Upper lobe of left lung (tissue), 6 donors: Measurements from ENCODE around the gene PDGFRB. TPM values are rescaled to one million over a fixed set of nuclear protein-coding genes. Genes with fewer than 3 reads are reported as not detected.

Experiments used
- ATAC-seq, 2 donors: fragments of 200-7000 bp; cut with Tn5 transposase; one replicate each; pipeline ENCODE4 v1.9.1; 2022; ENCODE audit warnings: mild to moderate bottlenecking in 2 of 2, moderate library complexity in 2 of 2; ENCODE audit not compliant: low FRiP score in 2 of 2
- DNase-seq, 2 donors: peaks; one replicate each; pipeline ENCODE4 v3.0.0-alpha.2; 2019 to 2020
- H3K27ac ChIP-seq, 4 donors: fragments of 200-600 bp; sonication (generic); one replicate each; pipeline ENCODE4 v1.5.1; 2016 to 2019
- H3K27me3 ChIP-seq, 4 donors: fragments of 200-600 bp; sonication (generic); one replicate each; pipeline ENCODE4 v1.5.1; 2017 to 2019
- H3K36me3 ChIP-seq, 4 donors: fragments of 200-600 bp; sonication (generic); one replicate each; pipeline ENCODE4 v1.5.1; 2016 to 2019
- H3K4me1 ChIP-seq, 4 donors: fragments of 200-600 bp; sonication (generic); one replicate each; pipeline ENCODE4 v1.5.1; 2018 to 2019
- H3K4me3 ChIP-seq, 4 donors: fragments of 200-600 bp; sonication (generic); one replicate each; pipeline ENCODE4 v1.5.1; 2017 to 2019; ENCODE audit warnings: mild to moderate bottlenecking in 2 of 4, moderate library complexity in 1 of 4
- H3K9me3 ChIP-seq, 4 donors: fragments of 200-600 bp; sonication (generic); one replicate each; pipeline ENCODE4 v1.5.1; 2018 to 2019
- CTCF ChIP-seq, 6 experiments: fragments of 450-650 bp in 4 of 6; fragments of 200-600 bp in 2 of 6; sonication (generic) in 2 of 6; IDR thresholded peaks; one replicate each; pipeline ENCODE4 v1.5.1; 2016 to 2019; ENCODE audit warnings: antibody characterized with exemption in 6 of 6
- EP300 ChIP-seq, 4 donors: sonication (generic); formaldehyde crosslinking; IDR thresholded peaks; one replicate each; pipeline ENCODE4 v1.5.1; 2017; ENCODE audit warnings: antibody characterized with exemption in 4 of 4, control low read depth in 2 of 4
- POLR2A ChIP-seq, 4 donors: fragments of 450-650 bp; IDR thresholded peaks; one replicate each; pipeline ENCODE4 v1.5.1; 2016 to 2017; ENCODE audit warnings: antibody characterized with exemption in 4 of 4, mild to moderate bottlenecking in 2 of 4
- POLR2AphosphoS5 ChIP-seq, 2 donors: sonication (generic); formaldehyde crosslinking; IDR thresholded peaks; one replicate each; pipeline ENCODE4 v1.5.1; 2017; ENCODE audit warnings: antibody characterized with exemption in 2 of 2
- WGBS, 2 donors: methylation state at CpG; one replicate each; pipeline ENCODE4 v1.1.5; 2017 to 2018; 5-methylcytosine and 5-hydroxymethylcytosine counted together
- total RNA-seq, 6 donors: library from RNA; depleted of rRNA in 4 of 6; stranded (reverse); fragments of >200 nt in 4 of 6; gene quantifications; one replicate each; pipeline versions ENCODE4 v1.1.0 to v1.2.1, GENCODE V29; 2016 to 2021
- donor health status: DM: no; HTN: no; CAD: no; lungs with moderate emphysema.
- donor health status: DM: no; HTN: yes; CAD: no; lungs with severe emphysema.

The PDGFRB gene
- total RNA-seq, 6 donors from 2014 or later, result 26.6 to 155 (median 81.5) TPM

- Histone ChIP-seq H3K36me3 (no peaks in the 10 kb centered on the region), H3K4me1 (peaks cover 0 to 6% (median 3%) of the 10 kb centered on the region in 4 donors), H3K9me3 (no peaks in the 10 kb centered on the region), H3K27me3 (peaks cover 0 to 12% (median 4%) of the 10 kb centered on the region in 4 donors), H3K4me3 (no peak overlapping the region), H3K27ac (no peak overlapping the region)
- WGBS, 2 donors, result 55 to 58% methylated on average over 3 to 4 of the region's 4 CpGs
- ATAC-seq, result no peak
- TF ChIP-seq CTCF (IDR thresholded peaks at IDR 0.05), result no peak
- TF ChIP-seq POLR2AphosphoS5 (IDR thresholded peaks at IDR 0.05), result no peak
- no peak for TF ChIP-seq EP300 (IDR thresholded peaks at IDR 0.05)
- TF ChIP-seq POLR2A (IDR thresholded peaks at IDR 0.05), result no peak
- DNase-seq, result no peak
Observed at GRCh38 chr5:150186897-150187296, 31.3 kb upstream of the PDGFRB start.

- peaks cover 0 to 12% (median 4%) of the 10 kb centered on the region in 4 donors for H3K27me3 ChIP-seq
- TF ChIP-seq POLR2AphosphoS5 (IDR thresholded peaks at IDR 0.05) (no peak), CTCF (IDR thresholded peaks at IDR 0.05) (no peak), EP300 (IDR thresholded peaks at IDR 0.05) (no peak), POLR2A (IDR thresholded peaks at IDR 0.05) (no peak)
- 83 to 100% methylated on average over 6 to 8 of the region's 8 CpGs for WGBS, 2 donors
- no peaks in the 10 kb centered on the region for H3K9me3 ChIP-seq
- no peak overlapping the region for H3K27ac ChIP-seq
- H3K4me3 ChIP-seq, result no peak overlapping the region
- H3K4me1 ChIP-seq, result peaks cover 0 to 6% (median 3%) of the 10 kb centered on the region in 4 donors
- H3K36me3 ChIP-seq, result no peaks in the 10 kb centered on the region
- DNase-seq, result no peak
- no peak for ATAC-seq
Observed at GRCh38 chr5:150186137-150186536, 30.5 kb upstream of the PDGFRB start.

- Histone ChIP-seq H3K9me3 (no peaks in the 10 kb centered on the region), H3K4me3 (no peak overlapping the region), H3K36me3 (no peaks in the 10 kb centered on the region), H3K27me3 (peaks cover 0 to 7% (median under 1%) of the 10 kb centered on the region in 4 donors), H3K27ac (no peak overlapping the region), H3K4me1 (peaks cover 3 to 7% (median 5%) of the 10 kb centered on the region in 4 donors)
- 70 to 75% methylated on average over 12 of the region's 12 CpGs for WGBS, 2 donors
- DNase-seq (no peak), ATAC-seq (no peak)
- TF ChIP-seq EP300 (IDR thresholded peaks at IDR 0.05) (no peak), CTCF (IDR thresholded peaks at IDR 0.05) (no peak), POLR2AphosphoS5 (IDR thresholded peaks at IDR 0.05) (no peak), POLR2A (IDR thresholded peaks at IDR 0.05) (no peak)
Observed at GRCh38 chr5:150184990-150185912, 29.6 kb upstream of the PDGFRB start.

- no peaks in the 10 kb centered on the region for H3K27me3 ChIP-seq
- H3K4me3 ChIP-seq, result no peak overlapping the region
- peaks cover 0 to 4% (median 3%) of the 10 kb centered on the region in 4 donors for H3K4me1 ChIP-seq
- DNase-seq (no peak), ATAC-seq (no peak)
- no peaks in the 10 kb centered on the region for H3K36me3 ChIP-seq
- no peak overlapping the region for H3K27ac ChIP-seq
- H3K9me3 ChIP-seq, result no peaks in the 10 kb centered on the region
- TF ChIP-seq POLR2AphosphoS5 (IDR thresholded peaks at IDR 0.05) (no peak), EP300 (IDR thresholded peaks at IDR 0.05) (no peak), POLR2A (IDR thresholded peaks at IDR 0.05) (no peak), CTCF (IDR thresholded peaks at IDR 0.05) (no peak)
- WGBS, 2 donors, result 78 to 83% methylated on average over 1 to 2 of the region's 2 CpGs
Observed at GRCh38 chr5:150184006-150184405, 28.4 kb upstream of the PDGFRB start.
